Kidney tubule cell (primary cell): Measurements from ENCODE around the gene CACFD1.
"Not testable (repeated sequence)": the region's sequence is repeated elsewhere in the genome, so short reads cannot be mapped to it uniquely, and the experiment has no call there.

Experiments
- DNase-seq: peaks from one replicate; pipeline ENCODE4 v3.0.0-alpha.2; 2018; ENCODE audit warnings: low spot score

Gene CACFD1

GRCh38 chr9:133440874-133441273 lies 18.9 kb upstream of the CACFD1 start:
- no peak for DNase-seq

GRCh38 chr9:133441571-133441970 lies 18.2 kb upstream of the CACFD1 start:
- no peak for DNase-seq

GRCh38 chr9:133443248-133443647 lies 16.5 kb upstream of the CACFD1 start:
- no peak for DNase-seq

- DNase-seq, result peak; percentile 25
Observed at GRCh38 chr9:133443982-133444381, 15.8 kb upstream of the CACFD1 start.

GRCh38 chr9:133445293-133445969 lies 14.3 kb upstream of the CACFD1 start:
- no peak for DNase-seq

GRCh38 chr9:133448487-133448972 lies 11.2 kb upstream of the CACFD1 start:
- no peak for DNase-seq

- DNase-seq, result peak; percentile 73
Observed at GRCh38 chr9:133449760-133450159, 10.0 kb upstream of the CACFD1 start.

GRCh38 chr9:133451865-133452264 lies 7.9 kb upstream of the CACFD1 start:
- DNase-seq, result not testable (repeated sequence)

- DNase-seq, result no peak
Observed at GRCh38 chr9:133452562-133452961, 7.2 kb upstream of the CACFD1 start.

- DNase-seq, result no peak
Observed at GRCh38 chr9:133453651-133454050, 6.1 kb upstream of the CACFD1 start.

- DNase-seq, result no peak
Observed at GRCh38 chr9:133454325-133454724, 5.5 kb upstream of the CACFD1 start.

GRCh38 chr9:133454943-133455673 lies 4.7 kb upstream of the CACFD1 start:
- no peak for DNase-seq

GRCh38 chr9:133455936-133456335 lies 3.8 kb upstream of the CACFD1 start:
- no peak for DNase-seq

- no peak for DNase-seq
Observed at GRCh38 chr9:133456409-133456808, 3.4 kb upstream of the CACFD1 start.

- DNase-seq, result no peak
Observed at GRCh38 chr9:133457233-133457632, 2.5 kb upstream of the CACFD1 start.

- DNase-seq, result no peak
Observed at GRCh38 chr9:133457748-133458147, 2.0 kb upstream of the CACFD1 start.

- no peak for DNase-seq
Observed at GRCh38 chr9:133458643-133459312, 1.0 kb upstream of the CACFD1 start.

- peak; percentile 76 for DNase-seq
Observed at GRCh38 chr9:133460405-133461175, 812 bp downstream of the CACFD1 start.

- peak; percentile 39 for DNase-seq
Observed at GRCh38 chr9:133461975-133462374, 2.2 kb downstream of the CACFD1 start.

GRCh38 chr9:133463234-133463863 lies 3.6 kb downstream of the CACFD1 start:
- DNase-seq, result peak; percentile 22

- DNase-seq, result no peak
Observed at GRCh38 chr9:133463864-133464615, 4.3 kb downstream of the CACFD1 start.
